ENCODE measurements around the gene LRP1. TPM values are rescaled to one million over a fixed set of nuclear protein-coding genes. Genes with fewer than 3 reads are reported as not detected.
A peak's percentile ranks its signal among the peaks of the same experiment; 100 is the strongest.

Gene LRP1
- total and polyA plus RNA-seq, 2 of the 13 experiments (the other 11 are each of a cell fraction or from before 2014, with no cell fraction given) = 14.7 to 30.8 TPM

- no peak for TF ChIP-seq ZNF766 (CRISPR knock-in tag; IDR thresholded peaks at IDR 0.05; ENCODE audit: borderline replicate concordance)
- TF ChIP-seq, protein P1, sequence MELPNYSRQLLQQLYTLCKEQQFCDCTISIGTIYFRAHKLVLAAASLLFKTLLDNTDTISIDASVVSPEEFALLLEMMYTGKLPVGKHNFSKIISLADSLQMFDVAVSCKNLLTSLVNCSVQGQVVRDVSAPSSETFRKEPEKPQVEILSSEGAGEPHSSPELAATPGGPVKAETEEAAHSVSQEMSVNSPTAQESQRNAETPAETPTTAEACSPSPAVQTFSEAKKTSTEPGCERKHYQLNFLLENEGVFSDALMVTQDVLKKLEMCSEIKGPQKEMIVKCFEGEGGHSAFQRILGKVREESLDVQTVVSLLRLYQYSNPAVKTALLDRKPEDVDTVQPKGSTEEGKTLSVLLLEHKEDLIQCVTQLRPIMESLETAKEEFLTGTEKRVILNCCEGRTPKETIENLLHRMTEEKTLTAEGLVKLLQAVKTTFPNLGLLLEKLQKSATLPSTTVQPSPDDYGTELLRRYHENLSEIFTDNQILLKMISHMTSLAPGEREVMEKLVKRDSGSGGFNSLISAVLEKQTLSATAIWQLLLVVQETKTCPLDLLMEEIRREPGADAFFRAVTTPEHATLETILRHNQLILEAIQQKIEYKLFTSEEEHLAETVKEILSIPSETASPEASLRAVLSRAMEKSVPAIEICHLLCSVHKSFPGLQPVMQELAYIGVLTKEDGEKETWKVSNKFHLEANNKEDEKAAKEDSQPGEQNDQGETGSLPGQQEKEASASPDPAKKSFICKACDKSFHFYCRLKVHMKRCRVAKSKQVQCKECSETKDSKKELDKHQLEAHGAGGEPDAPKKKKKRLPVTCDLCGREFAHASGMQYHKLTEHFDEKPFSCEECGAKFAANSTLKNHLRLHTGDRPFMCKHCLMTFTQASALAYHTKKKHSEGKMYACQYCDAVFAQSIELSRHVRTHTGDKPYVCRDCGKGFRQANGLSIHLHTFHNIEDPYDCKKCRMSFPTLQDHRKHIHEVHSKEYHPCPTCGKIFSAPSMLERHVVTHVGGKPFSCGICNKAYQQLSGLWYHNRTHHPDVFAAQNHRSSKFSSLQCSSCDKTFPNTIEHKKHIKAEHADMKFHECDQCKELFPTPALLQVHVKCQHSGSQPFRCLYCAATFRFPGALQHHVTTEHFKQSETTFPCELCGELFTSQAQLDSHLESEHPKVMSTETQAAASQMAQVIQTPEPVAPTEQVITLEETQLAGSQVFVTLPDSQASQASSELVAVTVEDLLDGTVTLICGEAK (IDR thresholded peaks at IDR 0.05) = no peak
- TF ChIP-seq, protein P1 (CRISPR knock-in tag; IDR thresholded peaks at IDR 0.05) = peak; percentile 69
- peak; percentile 80; the same call in 1 of the 2 replicates for TF ChIP-seq ZC3H13 (CRISPR knock-in tag; IDR thresholded peaks at IDR 0.05)
- 0 out of 2 replicates have a peak, but pooled peaks have one; percentile 28 for TF ChIP-seq PPARG (CRISPR knock-in tag; conservative IDR thresholded peaks at IDR 0.05)
- TF ChIP-seq MXI1 (IDR thresholded peaks at IDR 0.05; ENCODE audit: borderline replicate concordance, low read depth, low read length) = peak; percentile 92
- 0 out of 2 replicates have a peak, but pooled peaks have one; percentile 53 for TF ChIP-seq MIER2 (CRISPR knock-in tag; IDR thresholded peaks at IDR 0.05)
- TF ChIP-seq ZNF605 (CRISPR knock-in tag; IDR thresholded peaks at IDR 0.05) = peak; percentile 79; the same call in 1 of the 2 replicates
- TF ChIP-seq ZNF788 (CRISPR knock-in tag; IDR thresholded peaks at IDR 0.05; ENCODE audit: borderline replicate concordance) = peak; percentile 78
- TF ChIP-seq, protein P2, sequence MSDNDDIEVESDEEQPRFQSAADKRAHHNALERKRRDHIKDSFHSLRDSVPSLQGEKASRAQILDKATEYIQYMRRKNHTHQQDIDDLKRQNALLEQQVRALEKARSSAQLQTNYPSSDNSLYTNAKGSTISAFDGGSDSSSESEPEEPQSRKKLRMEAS (IDR thresholded peaks at IDR 0.05) = peak; percentile 96
- TF ChIP-seq MAF1 (CRISPR knock-in tag; IDR thresholded peaks at IDR 0.05; ENCODE audit: borderline replicate concordance) = peak; percentile 41; the same call in 1 of the 2 replicates
- peak; percentile 76; the same call in 1 of the 2 replicates for TF ChIP-seq ZNF704 (CRISPR knock-in tag; IDR thresholded peaks at IDR 0.05; ENCODE audit: borderline replicate concordance)
- peak; percentile 22; the same call in 1 of the 2 replicates for TF ChIP-seq ZNF350 (CRISPR knock-in tag; IDR thresholded peaks at IDR 0.05; ENCODE audit: borderline replicate concordance, low read depth)
- TF ChIP-seq ZNF205 (CRISPR knock-in tag; IDR thresholded peaks at IDR 0.05) = peak; percentile 73; the same call in 1 of the 2 replicates
- 0 out of 2 replicates have a peak, but pooled peaks have one; percentile 21 for TF ChIP-seq ZNF160 (CRISPR knock-in tag; IDR thresholded peaks at IDR 0.05)
- no peak for TF ChIP-seq MBNL3 (CRISPR knock-in tag; conservative IDR thresholded peaks at IDR 0.05)
Observed at GRCh38 chr12:57088354-57089270, 39.7 kb upstream of the LRP1 start, which contains the start of gene NAB2 (continued).

Measured in HepG2 (cell line).